GM19372 (cell line): ENCODE measurements around the gene WNT5A.

Experiments
- ATAC-seq: cut with Tn5 transposase; IDR thresholded peaks from one replicate; pipeline ENCODE4 v1.9.1; 2021; ENCODE audit warnings: mild to moderate bottlenecking, low read depth, moderate library complexity; ENCODE audit not compliant: unreplicated experiment

Gene WNT5A

GRCh38 chr3:55482496-55483195 is 4.5 kb downstream of the WNT5A start:
- ATAC-seq = no peak

- ATAC-seq = no peak
Observed at GRCh38 chr3:55481744-55482495, 5.2 kb downstream of the WNT5A start.

- no peak for ATAC-seq
Observed at GRCh38 chr3:55480911-55481743, 6.0 kb downstream of the WNT5A start.

- no peak for ATAC-seq
Observed at GRCh38 chr3:55477306-55478303, 9.5 kb downstream of the WNT5A start.

- no peak for ATAC-seq
Observed at GRCh38 chr3:55476515-55476914, 10.6 kb downstream of the WNT5A start.

- ATAC-seq = no peak
Observed at GRCh38 chr3:55474213-55474632, 12.9 kb downstream of the WNT5A start.

GRCh38 chr3:55473788-55474187 is 13.3 kb downstream of the WNT5A start:
- ATAC-seq = no peak

GRCh38 chr3:55471522-55472280 is 15.4 kb downstream of the WNT5A start:
- no peak for ATAC-seq

GRCh38 chr3:55471084-55471483 is 16.0 kb downstream of the WNT5A start:
- no peak for ATAC-seq

GRCh38 chr3:55469957-55470526 is 17.1 kb downstream of the WNT5A start:
- ATAC-seq = no peak

- ATAC-seq = no peak
Observed at GRCh38 chr3:55468251-55468650, 18.9 kb downstream of the WNT5A start.

- ATAC-seq = no peak
Observed at GRCh38 chr3:55467099-55467498, 20.0 kb downstream of the WNT5A start.

GRCh38 chr3:55466526-55466925 is 20.6 kb downstream of the WNT5A start:
- no peak for ATAC-seq

- no peak for ATAC-seq
Observed at GRCh38 chr3:55461896-55462295, 25.2 kb downstream of the WNT5A start.

GRCh38 chr3:55459838-55460237 is 27.3 kb downstream of the WNT5A start:
- ATAC-seq = no peak

- no peak for ATAC-seq
Observed at GRCh38 chr3:55458181-55458790, 28.8 kb downstream of the WNT5A start.

- ATAC-seq = no peak
Observed at GRCh38 chr3:55455915-55456314, 31.2 kb downstream of the WNT5A start.

GRCh38 chr3:55454611-55455010 is 32.5 kb downstream of the WNT5A start:
- ATAC-seq = no peak
